ENCODE data around the gene HBG2. TPM values are rescaled to one million over a fixed set of nuclear protein-coding genes. Genes with fewer than 3 reads are reported as not detected.
"Not testable (repeated sequence)": the region's sequence is repeated elsewhere in the genome, so short reads cannot be mapped to it uniquely, and the experiment has no call there.

HBG2 gene
- total RNA-seq, 1 experiment from 2014 or later, result not detected

- Histone ChIP-seq H3K4me3 (ENCODE audit: low read length) (no peak overlapping the region), H4K20me1 (ENCODE audit: insufficient read depth, low read depth, low read length) (no peaks in the 10 kb centered on the region), H3K36me3 (ENCODE audit: insufficient read depth, low read length) (no peaks in the 10 kb centered on the region), H3K9ac (ENCODE audit: low read length) (no peak overlapping the region), H3K4me1 (ENCODE audit: low read length) (no peaks in the 10 kb centered on the region), H3K9me2 (replicated peaks; ENCODE audit: insufficient read depth, low read length) (no peaks in the 10 kb centered on the region), H3K27ac (ENCODE audit: low read length) (no peak overlapping the region), H2AFZ (ENCODE audit: low read length) (no peak overlapping the region), H3K4me2 (ENCODE audit: low read depth, low read length, poor library complexity, severe bottlenecking) (no peak overlapping the region), H3K79me2 (ENCODE audit: low read length) (no peaks in the 10 kb centered on the region), H3K9me3 (ENCODE audit: low read length) (no peaks in the 10 kb centered on the region), H3K27me3 (ENCODE audit: low read length) (no peaks in the 10 kb centered on the region)
- DNase-seq, result no peak
Measured at GRCh38 chr11:5265832-5266231, 11.3 kb upstream of the HBG2 start.

- Histone ChIP-seq H3K9ac (ENCODE audit: low read length) (no peak overlapping the region), H3K4me3 (ENCODE audit: low read length) (no peak overlapping the region), H3K36me3 (ENCODE audit: insufficient read depth, low read length) (no peaks in the 10 kb centered on the region), H3K27ac (ENCODE audit: low read length) (no peak overlapping the region), H4K20me1 (ENCODE audit: insufficient read depth, low read depth, low read length) (no peaks in the 10 kb centered on the region), H2AFZ (ENCODE audit: low read length) (no peak overlapping the region), H3K4me1 (ENCODE audit: low read length) (no peaks in the 10 kb centered on the region), H3K4me2 (ENCODE audit: low read depth, low read length, poor library complexity, severe bottlenecking) (no peak overlapping the region), H3K27me3 (ENCODE audit: low read length) (no peaks in the 10 kb centered on the region), H3K79me2 (ENCODE audit: low read length) (no peaks in the 10 kb centered on the region), H3K9me2 (replicated peaks; ENCODE audit: insufficient read depth, low read length) (no peaks in the 10 kb centered on the region), H3K9me3 (ENCODE audit: low read length) (no peaks in the 10 kb centered on the region)
- no peak for DNase-seq
Measured at GRCh38 chr11:5258543-5259262, 4.1 kb upstream of the HBG2 start.

GRCh38 chr11:5257296-5257695, 2.7 kb upstream of the HBG2 start:
- Histone ChIP-seq H3K79me2 (ENCODE audit: low read length) (no peaks in the 10 kb centered on the region), H3K27me3 (ENCODE audit: low read length) (no peaks in the 10 kb centered on the region), H3K9me2 (replicated peaks; ENCODE audit: insufficient read depth, low read length) (no peaks in the 10 kb centered on the region), H3K9ac (ENCODE audit: low read length) (no peak overlapping the region), H3K4me1 (ENCODE audit: low read length) (no peaks in the 10 kb centered on the region), H3K36me3 (ENCODE audit: insufficient read depth, low read length) (no peaks in the 10 kb centered on the region), H2AFZ (ENCODE audit: low read length) (no peak overlapping the region), H3K9me3 (ENCODE audit: low read length) (no peaks in the 10 kb centered on the region), H4K20me1 (ENCODE audit: insufficient read depth, low read depth, low read length) (no peaks in the 10 kb centered on the region), H3K4me2 (ENCODE audit: low read depth, low read length, poor library complexity, severe bottlenecking) (no peak overlapping the region), H3K4me3 (ENCODE audit: low read length) (no peak overlapping the region), H3K27ac (ENCODE audit: low read length) (no peak overlapping the region)
- DNase-seq, result no peak

DNA sequence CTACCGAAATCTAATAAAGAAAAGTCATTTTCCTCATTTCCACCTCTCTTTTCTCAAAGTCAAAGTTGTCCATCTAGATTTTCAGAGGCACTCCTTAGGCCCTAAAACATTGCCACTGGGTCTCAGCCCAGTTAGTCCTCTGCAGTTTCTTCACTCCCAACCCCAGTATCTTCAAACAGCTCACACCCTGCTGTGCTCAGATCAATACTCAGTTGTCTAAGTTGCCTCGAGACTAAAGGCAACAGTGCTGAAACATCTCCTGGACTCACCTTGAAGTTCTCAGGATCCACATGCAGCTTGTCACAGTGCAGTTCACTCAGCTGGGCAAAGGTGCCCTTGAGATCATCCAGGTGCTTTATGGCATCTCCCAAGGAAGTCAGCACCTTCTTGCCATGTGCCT, 558 bp downstream of the HBG2 start:
- not testable (repeated sequence) for H3K27me3 ChIP-seq (ENCODE audit: low read length); DNase-seq; H4K20me1 ChIP-seq (ENCODE audit: insufficient read depth, low read depth, low read length); H3K4me2 ChIP-seq (ENCODE audit: low read depth, low read length, poor library complexity, severe bottlenecking); H3K9ac ChIP-seq (ENCODE audit: low read length); H3K36me3 ChIP-seq (ENCODE audit: insufficient read depth, low read length); H3K4me1 ChIP-seq (ENCODE audit: low read length); H3K9me3 ChIP-seq (ENCODE audit: low read length); H3K9me2 ChIP-seq (replicated peaks; ENCODE audit: insufficient read depth, low read length); H2AFZ ChIP-seq (ENCODE audit: low read length); H3K4me3 ChIP-seq (ENCODE audit: low read length); H3K27ac ChIP-seq (ENCODE audit: low read length); H3K79me2 ChIP-seq (ENCODE audit: low read length)

GRCh38 chr11:5253440-5253839, 1.1 kb downstream of the HBG2 start:
- H3K36me3 ChIP-seq (ENCODE audit: insufficient read depth, low read length), result not testable (repeated sequence)

GRCh38 chr11:5252919-5253265, 1.7 kb downstream of the HBG2 start:
- Histone ChIP-seq H3K27me3 (ENCODE audit: low read length) (no peaks in the 10 kb centered on the region), H3K79me2 (ENCODE audit: low read length) (no peaks in the 10 kb centered on the region), H3K4me2 (ENCODE audit: low read depth, low read length, poor library complexity, severe bottlenecking) (no peak overlapping the region), H3K9me3 (ENCODE audit: low read length) (no peaks in the 10 kb centered on the region), H3K4me1 (ENCODE audit: low read length) (no peaks in the 10 kb centered on the region), H3K27ac (ENCODE audit: low read length) (no peak overlapping the region), H3K9ac (ENCODE audit: low read length) (no peak overlapping the region), H2AFZ (ENCODE audit: low read length) (no peak overlapping the region), H3K4me3 (ENCODE audit: low read length) (no peak overlapping the region), H4K20me1 (ENCODE audit: insufficient read depth, low read depth, low read length) (no peaks in the 10 kb centered on the region), H3K36me3 (ENCODE audit: insufficient read depth, low read length) (no peaks in the 10 kb centered on the region), H3K9me2 (replicated peaks; ENCODE audit: insufficient read depth, low read length) (no peaks in the 10 kb centered on the region)
- DNase-seq, result no peak

More at GRCh38 chr11:5253440-5253839, 1.1 kb downstream of the HBG2 start:
- H3K9me2 ChIP-seq (replicated peaks; ENCODE audit: insufficient read depth, low read length); H3K4me3 ChIP-seq (ENCODE audit: low read length); H3K79me2 ChIP-seq (ENCODE audit: low read length); H3K4me1 ChIP-seq (ENCODE audit: low read length); H3K9ac ChIP-seq (ENCODE audit: low read length); H3K4me2 ChIP-seq (ENCODE audit: low read depth, low read length, poor library complexity, severe bottlenecking); H3K9me3 ChIP-seq (ENCODE audit: low read length); H2AFZ ChIP-seq (ENCODE audit: low read length); DNase-seq; H3K27ac ChIP-seq (ENCODE audit: low read length); H4K20me1 ChIP-seq (ENCODE audit: insufficient read depth, low read depth, low read length); H3K27me3 ChIP-seq (ENCODE audit: low read length): not testable (repeated sequence)

DNA sequence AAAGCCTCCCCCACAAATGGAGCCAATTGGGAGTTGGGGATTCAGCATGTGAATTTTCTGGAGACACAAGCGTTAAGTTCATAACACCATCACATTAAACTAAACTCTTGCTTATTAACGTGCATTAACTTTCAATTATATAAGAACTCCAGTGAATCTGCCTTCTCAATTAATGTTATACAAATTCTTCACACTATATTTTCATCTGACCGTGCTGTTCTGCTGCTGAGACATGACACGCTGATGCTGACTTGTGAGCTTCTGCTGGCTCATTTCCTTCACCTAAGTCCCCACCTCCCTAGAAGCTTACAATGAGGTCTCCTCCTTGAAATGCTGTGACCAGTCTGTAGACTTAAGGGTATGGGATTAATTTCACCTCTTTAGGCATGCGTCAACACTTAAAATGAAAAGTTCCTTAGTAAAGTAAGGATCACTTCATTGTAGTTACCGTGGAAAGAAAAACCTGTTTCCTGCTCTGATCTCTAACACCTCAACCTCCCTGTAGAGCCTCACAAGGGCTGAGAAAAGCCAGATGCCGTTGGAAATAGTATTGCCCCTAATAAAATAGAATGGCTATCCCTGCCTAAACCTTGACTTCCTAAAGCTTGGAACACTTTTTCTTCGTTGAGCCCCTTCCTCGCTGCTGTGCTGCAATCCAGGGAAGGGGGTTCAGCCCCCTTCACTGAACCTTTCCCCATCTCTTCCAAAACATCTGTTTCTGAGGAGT, 2.2 kb downstream of the HBG2 start:
- H3K9me3 ChIP-seq (ENCODE audit: low read length), result no peaks in the 10 kb centered on the region
- DNase-seq, result no peak
- H3K27me3 ChIP-seq (ENCODE audit: low read length), result no peaks in the 10 kb centered on the region
- H3K4me3 ChIP-seq (ENCODE audit: low read length), result no peak overlapping the region
- H3K9ac ChIP-seq (ENCODE audit: low read length), result no peak overlapping the region
- no peaks in the 10 kb centered on the region for H3K36me3 ChIP-seq (ENCODE audit: insufficient read depth, low read length)
- H3K4me1 ChIP-seq (ENCODE audit: low read length), result no peaks in the 10 kb centered on the region
- no peaks in the 10 kb centered on the region for H3K9me2 ChIP-seq (replicated peaks; ENCODE audit: insufficient read depth, low read length)
- no peak overlapping the region for H3K27ac ChIP-seq (ENCODE audit: low read length)
- H2AFZ ChIP-seq (ENCODE audit: low read length), result no peak overlapping the region
- H3K79me2 ChIP-seq (ENCODE audit: low read length), result no peaks in the 10 kb centered on the region
- no peaks in the 10 kb centered on the region for H4K20me1 ChIP-seq (ENCODE audit: insufficient read depth, low read depth, low read length)
- no peak overlapping the region for H3K4me2 ChIP-seq (ENCODE audit: low read depth, low read length, poor library complexity, severe bottlenecking)

DNA sequence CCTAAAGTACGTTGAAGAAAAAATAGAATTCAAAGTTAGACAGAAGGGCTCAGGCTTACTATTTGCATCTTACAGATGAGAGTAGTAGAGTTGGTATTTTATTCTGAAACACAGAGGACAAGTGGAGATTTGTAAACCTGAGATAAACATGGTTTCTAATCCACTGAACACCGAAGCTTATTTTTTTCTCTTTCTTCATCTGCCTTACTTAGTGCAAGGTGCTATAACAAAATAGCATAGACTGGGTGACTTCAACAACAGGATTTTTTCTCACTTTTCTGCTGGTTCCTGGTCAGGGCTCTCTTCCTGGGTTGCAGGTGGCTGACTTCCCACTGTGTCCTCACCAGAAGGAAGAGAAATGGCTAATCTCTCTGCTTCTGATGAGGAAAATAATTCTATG, 2.8 kb downstream of the HBG2 start:
- Histone ChIP-seq H3K27me3 (ENCODE audit: low read length) (no peaks in the 10 kb centered on the region), H3K9me2 (replicated peaks; ENCODE audit: insufficient read depth, low read length) (no peaks in the 10 kb centered on the region), H3K27ac (ENCODE audit: low read length) (no peak overlapping the region), H4K20me1 (ENCODE audit: insufficient read depth, low read depth, low read length) (no peaks in the 10 kb centered on the region), H3K4me3 (ENCODE audit: low read length) (no peak overlapping the region), H3K4me2 (ENCODE audit: low read depth, low read length, poor library complexity, severe bottlenecking) (no peak overlapping the region), H3K9ac (ENCODE audit: low read length) (no peak overlapping the region), H3K79me2 (ENCODE audit: low read length) (no peaks in the 10 kb centered on the region), H2AFZ (ENCODE audit: low read length) (no peak overlapping the region), H3K4me1 (ENCODE audit: low read length) (no peaks in the 10 kb centered on the region), H3K36me3 (ENCODE audit: insufficient read depth, low read length) (no peaks in the 10 kb centered on the region), H3K9me3 (ENCODE audit: low read length) (no peaks in the 10 kb centered on the region)
- no peak for DNase-seq

Measured in Karpas-422 (cell line).